ENCODE results near the gene SAMD9L. TPM values are rescaled to one million over a fixed set of nuclear protein-coding genes. Genes with fewer than 3 reads are reported as not detected.
A peak's percentile ranks its signal among the peaks of the same experiment; 100 is the strongest.

The SAMD9L gene
- polyA plus RNA-seq, 1 donor (not counting 4 experiments of a cell fraction or from before 2014, with no cell fraction given): 6.5 TPM

GRCh38 chr7:93097388-93097787, 50.8 kb downstream of the SAMD9L start:
- dilution Hi-C loops (cut with MboI; ENCODE audit: extremely low pct_ligation_motif_present, low sequenced_read_pairs): no loop called here
- DNase-seq (ENCODE audit: low read depth, low spot score): no peak

DNA sequence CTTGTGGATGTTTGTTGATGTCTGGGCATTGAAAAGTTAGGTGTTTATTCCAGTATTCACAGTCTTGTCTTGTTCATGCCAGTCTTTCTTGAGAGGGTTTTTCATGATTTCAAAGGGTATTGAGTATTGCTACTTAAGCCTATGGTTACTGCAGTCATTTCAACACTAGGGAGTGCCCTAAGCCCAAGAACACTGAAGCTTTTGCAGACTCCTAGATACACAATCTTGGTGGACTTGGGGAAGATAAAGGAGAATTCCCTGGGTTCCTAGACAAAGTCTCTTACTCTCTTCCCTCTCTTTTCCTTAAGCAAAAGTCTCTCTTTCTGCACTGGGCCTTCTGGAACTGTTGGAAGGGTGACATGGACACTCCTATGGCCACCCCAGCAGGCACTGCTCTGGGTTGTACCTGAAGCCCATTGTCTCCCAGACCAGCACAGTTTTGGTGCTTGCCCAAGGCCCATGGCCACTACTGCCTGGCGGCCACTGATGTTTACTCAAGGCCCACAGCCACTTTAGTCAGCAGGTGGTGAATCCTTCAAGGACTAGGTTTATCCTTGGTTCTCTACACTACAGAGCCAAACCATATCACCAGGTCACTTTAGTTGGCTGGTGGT, 55.3 kb downstream of the SAMD9L start:
- no peak overlapping the region for H3K9ac ChIP-seq (ENCODE audit: control insufficient read depth, extremely low read depth, insufficient read depth, low read length)
- H4K20me1 ChIP-seq (ENCODE audit: control insufficient read depth, extremely low read depth, insufficient read depth, low read length): no peaks in the 10 kb centered on the region
- no peak overlapping the region for H3K4me2 ChIP-seq (ENCODE audit: control insufficient read depth, extremely low read depth, insufficient read depth, low read depth, low read length)
- dilution Hi-C loops (cut with MboI; ENCODE audit: extremely low pct_ligation_motif_present, low sequenced_read_pairs): no loop called here
- no peak overlapping the region for H3K27ac ChIP-seq (ENCODE audit: control insufficient read depth, insufficient read depth, low read length)
- DNase-seq (ENCODE audit: low read depth, low spot score) (no peak), FAIRE-seq (peak; percentile 62)
- H3K79me2 ChIP-seq (ENCODE audit: control insufficient read depth, insufficient read depth, low read length): no peaks in the 10 kb centered on the region
- H2AFZ ChIP-seq (ENCODE audit: control insufficient read depth, low read length): no peak overlapping the region
- H3K9me1 ChIP-seq (ENCODE audit: control insufficient read depth, extremely low read depth, insufficient read depth, low read length): no peaks in the 10 kb centered on the region
- H3K4me1 ChIP-seq (ENCODE audit: control insufficient read depth, extremely low read depth, insufficient read depth, low read length): no peaks in the 10 kb centered on the region
- no peaks in the 10 kb centered on the region for H3K27me3 ChIP-seq (ENCODE audit: control insufficient read depth, extremely low read depth, insufficient read depth, low read length)
- TF ChIP-seq CTCF (optimal IDR thresholded peaks at IDR 0.05 in 1 of 3, IDR thresholded peaks at IDR 0.05 in 1 of 3, conservative IDR thresholded peaks at IDR 0.05 in 1 of 3; ENCODE audit: extremely low read depth in 1 of 3, insufficient read depth in 2 of 3, low read length in 3 of 3) (peak; percentile 46 to 64 (median 63)), EZH2 (IDR thresholded peaks at IDR 0.05; ENCODE audit: low read length) (no peak)
- no peaks in the 10 kb centered on the region for H3K36me3 ChIP-seq (ENCODE audit: control insufficient read depth in 2 of 2, extremely low read depth in 1 of 2, insufficient read depth in 2 of 2, low read length in 2 of 2)
- H3K4me3 ChIP-seq (ENCODE audit: control insufficient read depth in 2 of 3, extremely low read depth in 1 of 3, insufficient read depth in 2 of 3, low read depth in 1 of 3, low read length in 3 of 3): no peak overlapping the region
- H3K9me3 ChIP-seq (ENCODE audit: control insufficient read depth, low read depth, low read length): no peaks in the 10 kb centered on the region

More at GRCh38 chr7:93097388-93097787, 50.8 kb downstream of the SAMD9L start:
- Histone ChIP-seq H4K20me1 (ENCODE audit: control insufficient read depth, extremely low read depth, insufficient read depth, low read length) (no peaks in the 10 kb centered on the region), H3K9me3 (ENCODE audit: control insufficient read depth, low read depth, low read length) (no peaks in the 10 kb centered on the region), H3K36me3 (ENCODE audit: control insufficient read depth in 2 of 2, extremely low read depth in 1 of 2, insufficient read depth in 2 of 2, low read length in 2 of 2) (no peaks in the 10 kb centered on the region), H2AFZ (ENCODE audit: control insufficient read depth, low read length) (no peak overlapping the region), H3K4me3 (ENCODE audit: control insufficient read depth in 2 of 3, extremely low read depth in 1 of 3, insufficient read depth in 2 of 3, low read depth in 1 of 3, low read length in 3 of 3) (no peak overlapping the region), H3K79me2 (ENCODE audit: control insufficient read depth, insufficient read depth, low read length) (no peaks in the 10 kb centered on the region), H3K27ac (ENCODE audit: control insufficient read depth, insufficient read depth, low read length) (no peak overlapping the region), H3K9ac (ENCODE audit: control insufficient read depth, extremely low read depth, insufficient read depth, low read length) (no peak overlapping the region), H3K9me1 (ENCODE audit: control insufficient read depth, extremely low read depth, insufficient read depth, low read length) (no peaks in the 10 kb centered on the region), H3K27me3 (ENCODE audit: control insufficient read depth, extremely low read depth, insufficient read depth, low read length) (no peaks in the 10 kb centered on the region), H3K4me2 (ENCODE audit: control insufficient read depth, extremely low read depth, insufficient read depth, low read depth, low read length) (no peak overlapping the region), H3K4me1 (ENCODE audit: control insufficient read depth, extremely low read depth, insufficient read depth, low read length) (no peaks in the 10 kb centered on the region)
- no peak for FAIRE-seq
- no peak for TF ChIP-seq CTCF (optimal IDR thresholded peaks at IDR 0.05 in 1 of 3, IDR thresholded peaks at IDR 0.05 in 1 of 3, conservative IDR thresholded peaks at IDR 0.05 in 1 of 3; ENCODE audit: extremely low read depth in 1 of 3, insufficient read depth in 2 of 3, low read length in 3 of 3)
- TF ChIP-seq EZH2 (IDR thresholded peaks at IDR 0.05; ENCODE audit: low read length): no peak

Other genes starting within 250 kb of the SAMD9L start
- gene SAMD9, start 30.4 kb downstream of the SAMD9L start, polyA plus RNA-seq: 15.5 to 26.8 TPM (median 22.8 TPM) in 3 replicates
- gene HEPACAM2, start 78.1 kb upstream of the SAMD9L start, polyA plus RNA-seq: 0.06 TPM in 1 of 3 replicates, not detected in the others
- 9.5 to 23.1 TPM (median 17.0 TPM) in 3 replicates for gene VPS50, start 84.0 kb upstream of the SAMD9L start, polyA plus RNA-seq